ENCODE measurements around the gene SCAF8.

GRCh38 chr6:154815938-154816820, 83.0 kb downstream of the SCAF8 start:
- TF ChIP-seq CTCF (IDR thresholded peaks at IDR 0.05; ENCODE audit: low read length) (no peak), EZH2 (optimal IDR thresholded peaks at IDR 0.05; ENCODE audit: low read depth, low read length) (no peak)

All from MM.1S (cell line).